Loucy (cell line): Measurements from ENCODE around the gene PPP1R9B.

Experiments used
- H2AFZ ChIP-seq: fragments of 200-600 bp; sonication (generic); 2 replicates; pipeline ENCODE4 v1.6.0; 2016; ENCODE audit warnings: antibody characterized with exemption, mild to moderate bottlenecking, low read length, moderate library complexity
- H3F3A ChIP-seq: fragments of 200-600 bp; 2 replicates; pipeline ENCODE4 v1.6.0; 2016; ENCODE audit warnings: antibody characterized with exemption, low read depth, mild to moderate bottlenecking
- H3K27me3 ChIP-seq: fragments of 200-600 bp; sonication (generic); 2 replicates; pipeline ENCODE4 v1.6.1; 2014; ENCODE audit warnings: low read length, mild to moderate bottlenecking; ENCODE audit not compliant: insufficient read depth, poor library complexity, severe bottlenecking
- H3K36me3 ChIP-seq: fragments of 200-600 bp; sonication (generic); 2 replicates; pipeline ENCODE4 v1.6.1; 2016; ENCODE audit warnings: low read length; ENCODE audit not compliant: insufficient read depth
- H3K4me1 ChIP-seq: fragments of 200-600 bp; sonication (generic); 2 replicates; pipeline ENCODE4 v1.5.1; 2014; ENCODE audit warnings: low read length, mild to moderate bottlenecking; ENCODE audit not compliant: insufficient read depth, poor library complexity, severe bottlenecking
- H3K4me2 ChIP-seq: fragments of 200-600 bp; sonication (generic); 2 replicates; pipeline ENCODE4 v1.6.0; 2014; ENCODE audit warnings: antibody characterized with exemption, low read length, low read depth, mild to moderate bottlenecking; ENCODE audit not compliant: poor library complexity, severe bottlenecking
- H3K4me3 ChIP-seq: fragments of 200-600 bp; sonication (generic); 2 replicates; pipeline ENCODE4 v1.5.1; 2014; ENCODE audit warnings: low read length, mild to moderate bottlenecking, mixed read lengths; ENCODE audit not compliant: poor library complexity, severe bottlenecking
- H3K79me2 ChIP-seq: fragments of 200-600 bp; sonication (generic); 2 replicates; pipeline ENCODE4 v1.6.1; 2014; ENCODE audit warnings: low read length; ENCODE audit not compliant: insufficient read depth
- H3K9ac ChIP-seq: fragments of 200-600 bp; sonication (generic); 2 replicates; pipeline ENCODE4 v1.6.0; 2014; ENCODE audit warnings: mild to moderate bottlenecking, low read depth, low read length, moderate library complexity; ENCODE audit not compliant: poor library complexity, severe bottlenecking
- H3K9me2 ChIP-seq: fragments of 200-600 bp; sonication (generic); replicated peaks from 2 replicates; pipeline ENCODE4 v1.6.1; 2016; ENCODE audit warnings: low read depth, low read length, mixed read lengths
- H3K9me3 ChIP-seq: fragments of 200-600 bp; sonication (generic); 2 replicates; pipeline ENCODE4 v1.6.1; 2014; ENCODE audit warnings: mild to moderate bottlenecking, antibody characterized with exemption, low read length, low read depth; ENCODE audit not compliant: insufficient read depth
- H4K20me1 ChIP-seq: fragments of 200-600 bp; sonication (generic); 2 replicates; pipeline ENCODE4 v1.6.0; 2014; ENCODE audit warnings: antibody characterized with exemption, low read length, mild to moderate bottlenecking; ENCODE audit not compliant: insufficient read depth, poor library complexity, severe bottlenecking
- CTCF ChIP-seq: fragments of 200-600 bp; sonication (generic); conservative IDR thresholded peaks from 2 replicates; pipeline ENCODE4 v1.5.1; 2014; ENCODE audit warnings: mild to moderate bottlenecking, antibody characterized with exemption, low read length
- EZH2phosphoT487 ChIP-seq: fragments of 200-600 bp; IDR thresholded peaks from 2 replicates; pipeline ENCODE4 v1.6.1; 2018; ENCODE audit warnings: antibody characterized with exemption, mild to moderate bottlenecking, moderate library complexity, borderline replicate concordance

The PPP1R9B gene

GRCh38 chr17:50153650-50154575 lies 3.4 kb upstream of the PPP1R9B start:
- Histone ChIP-seq H3K79me2 (peaks cover 19% of the 10 kb centered on the region), H3K4me1 (peaks cover 34% of the 10 kb centered on the region), H3K4me2 (no peak overlapping the region), H3K27me3 (no peaks in the 10 kb centered on the region), H3K9me2 (no peaks in the 10 kb centered on the region), H4K20me1 (peaks cover 14% of the 10 kb centered on the region), H3K9me3 (no peaks in the 10 kb centered on the region), H3K4me3 (no peak overlapping the region), H2AFZ (no peak overlapping the region), H3K36me3 (no peaks in the 10 kb centered on the region), H3K9ac (no peak overlapping the region), H3F3A (no peaks in the 10 kb centered on the region)
- TF ChIP-seq EZH2phosphoT487 (no peak), CTCF (no peak)

- Histone ChIP-seq H2AFZ (no peak overlapping the region), H3K9ac (peak overlapping the region; percentile 78), H3K4me1 (peaks cover 31% of the 10 kb centered on the region), H3K4me2 (peak overlapping the region; percentile 92), H3K36me3 (no peaks in the 10 kb centered on the region), H3K4me3 (peak overlapping the region; percentile 82), H3K79me2 (peaks cover 31% of the 10 kb centered on the region), H3K9me3 (no peaks in the 10 kb centered on the region), H3K27me3 (no peaks in the 10 kb centered on the region), H3F3A (no peaks in the 10 kb centered on the region), H4K20me1 (peaks cover 26% of the 10 kb centered on the region), H3K9me2 (no peaks in the 10 kb centered on the region)
- TF ChIP-seq EZH2phosphoT487 (no peak), CTCF (no peak)
These were observed 2.3 kb upstream of the PPP1R9B start for GRCh38 chr17:50152736-50153135.

GRCh38 chr17:50151937-50152547 lies 1.6 kb upstream of the PPP1R9B start:
- H3K9me3 ChIP-seq = no peaks in the 10 kb centered on the region
- peak overlapping the region; percentile 30; the same call in 1 of the 2 replicates for H2AFZ ChIP-seq

More at GRCh38 chr17:50151937-50152547, 1.6 kb upstream of the PPP1R9B start:
- H3K27me3 ChIP-seq = no peaks in the 10 kb centered on the region
- peak overlapping the region; percentile 78 for H3K9ac ChIP-seq
- H3K4me3 ChIP-seq = peak overlapping the region; percentile 82
- TF ChIP-seq CTCF (no peak), EZH2phosphoT487 (no peak)
- no peaks in the 10 kb centered on the region for H3F3A ChIP-seq
- no peaks in the 10 kb centered on the region for H3K9me2 ChIP-seq
- H3K4me1 ChIP-seq = peaks cover 37% of the 10 kb centered on the region
- H3K79me2 ChIP-seq = peaks cover 38% of the 10 kb centered on the region
- H4K20me1 ChIP-seq = peaks cover 33% of the 10 kb centered on the region
- H3K36me3 ChIP-seq = no peaks in the 10 kb centered on the region
- H3K4me2 ChIP-seq = peak overlapping the region; percentile 92
